MM.1S (cell line): ENCODE results near the gene LMTK3.

Experiments used
- DNase-seq: peaks from one replicate; pipeline ENCODE4 v3.0.0-alpha.2; 2015
- H2AFZ ChIP-seq: fragments of 300-600 bp; sonication (generic); 2 replicates; pipeline ENCODE4 v1.6.0; 2016; ENCODE audit warnings: antibody characterized with exemption, low read length
- H3F3A ChIP-seq: fragments of 300-600 bp; sonication (generic); 2 replicates; pipeline ENCODE4 v1.6.1; 2016; ENCODE audit warnings: mild to moderate bottlenecking, antibody characterized with exemption, low read length, moderate library complexity, mixed read lengths; ENCODE audit not compliant: insufficient read depth
- H3K27ac ChIP-seq: fragments of 300-600 bp; sonication (generic); 2 replicates; pipeline ENCODE4 v1.5.1; 2016; ENCODE audit warnings: mild to moderate bottlenecking, low read length
- H3K27me3 ChIP-seq: fragments of 300-600 bp; sonication (generic); replicated peaks from 2 replicates; pipeline ENCODE4 v1.6.0; 2016; ENCODE audit warnings: low read length; ENCODE audit not compliant: insufficient read depth
- H3K36me3 ChIP-seq: fragments of 300-600 bp; sonication (generic); replicated peaks from 2 replicates; pipeline ENCODE4 v1.6.1; 2016; ENCODE audit warnings: mild to moderate bottlenecking, low read length, mixed read lengths; ENCODE audit not compliant: insufficient read depth
- H3K4me1 ChIP-seq: fragments of 300-600 bp; sonication (generic); 2 replicates; pipeline ENCODE4 v1.6.1; 2016; ENCODE audit warnings: low read length, mixed read lengths
- H3K4me2 ChIP-seq: fragments of 300-600 bp; sonication (generic); 2 replicates; pipeline ENCODE4 v1.6.0; 2016; ENCODE audit warnings: low read depth, low read length
- H3K4me3 ChIP-seq: fragments of 300-600 bp; sonication (generic); 2 replicates; pipeline ENCODE4 v1.5.1; 2016; ENCODE audit warnings: low read length, mixed read lengths
- H3K79me2 ChIP-seq: fragments of 300-600 bp; sonication (generic); 2 replicates; pipeline ENCODE4 v1.6.1; 2016; ENCODE audit warnings: mixed run types, low read length, mixed read lengths
- H3K9ac ChIP-seq: fragments of 300-600 bp; sonication (generic); 2 replicates; pipeline ENCODE4 v1.6.1; 2016; ENCODE audit warnings: low read length, mixed read lengths
- H3K9me2 ChIP-seq: fragments of 300-600 bp; sonication (generic); replicated peaks from 2 replicates; pipeline ENCODE4 v1.6.1; 2016; ENCODE audit warnings: mild to moderate bottlenecking, low read length, mixed read lengths; ENCODE audit not compliant: insufficient read depth
- H3K9me3 ChIP-seq: fragments of 300-600 bp; sonication (generic); replicated peaks from 2 replicates; pipeline ENCODE4 v1.6.1; 2016; ENCODE audit warnings: mild to moderate bottlenecking, low read length, mixed read lengths; ENCODE audit not compliant: insufficient read depth
- H4K20me1 ChIP-seq: fragments of 300-600 bp; sonication (generic); 2 replicates; pipeline ENCODE4 v1.6.1; 2016; ENCODE audit warnings: mild to moderate bottlenecking, low read length, moderate library complexity, mixed read lengths; ENCODE audit not compliant: insufficient read depth
- EZH2 ChIP-seq: fragments of 300-600 bp; sonication (generic); optimal IDR thresholded peaks from 2 replicates; pipeline ENCODE3; 2017; ENCODE audit warnings: low read depth, mild to moderate bottlenecking, antibody characterized with exemption, low read length, mixed read lengths
- EZH2phosphoT487 ChIP-seq: fragments of 300-600 bp; sonication (generic); IDR thresholded peaks from 2 replicates; pipeline ENCODE4 v1.6.1; 2018; ENCODE audit warnings: antibody characterized with exemption, low read length
- TF ChIP-seq, protein P1 (sequence below): fragments of 300-600 bp; sonication (generic); IDR thresholded peaks from 2 replicates; pipeline ENCODE4 v1.5.1; 2016; ENCODE audit warnings: antibody characterized with exemption, low read length, mixed read lengths

LMTK3 gene

DNA sequence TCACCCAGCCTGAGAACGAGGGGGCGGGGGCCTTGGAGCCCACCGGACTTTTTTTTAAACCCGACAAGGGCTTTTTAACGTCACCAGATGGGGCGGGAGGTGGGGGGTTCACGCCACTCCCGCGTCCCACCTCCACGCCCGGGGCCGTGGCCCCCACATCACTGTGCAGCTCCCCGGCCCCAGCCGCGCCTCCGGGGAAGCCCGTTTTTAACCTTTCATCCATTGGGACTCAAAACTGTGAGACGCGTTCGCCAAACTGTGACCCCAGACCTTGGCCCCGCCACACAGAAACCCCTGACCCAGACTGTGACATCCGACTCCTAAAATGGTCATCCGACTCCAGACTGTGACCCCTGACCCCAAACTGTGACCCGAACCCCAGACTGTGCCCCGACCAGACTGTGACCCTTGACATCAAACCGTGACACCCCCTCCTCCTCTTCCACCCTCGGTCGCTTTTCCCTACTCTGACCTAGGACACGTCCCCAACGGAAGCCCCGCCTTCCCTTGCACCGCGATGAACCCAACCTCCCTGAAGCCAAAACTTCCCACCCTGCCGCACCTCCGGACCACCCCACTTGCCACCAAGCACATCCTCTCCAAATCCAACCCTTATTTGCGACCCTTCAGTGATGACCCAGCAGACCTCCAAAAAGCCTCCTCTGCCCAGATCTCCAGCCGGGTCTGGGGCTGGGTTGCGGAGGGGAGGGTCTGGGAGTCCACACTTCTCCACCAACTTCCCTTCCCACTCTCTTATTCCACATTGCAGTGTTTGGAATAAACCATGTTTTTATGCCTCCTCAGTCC lies 67.3 kb downstream of the LMTK3 start:
- peak overlapping the region; percentile 78 for H3K4me2 ChIP-seq
- H3F3A ChIP-seq = peaks cover 19% of the 10 kb centered on the region

GRCh38 chr19:48443731-48444128 lies 67.9 kb downstream of the LMTK3 start:
- TF ChIP-seq, protein P1, sequence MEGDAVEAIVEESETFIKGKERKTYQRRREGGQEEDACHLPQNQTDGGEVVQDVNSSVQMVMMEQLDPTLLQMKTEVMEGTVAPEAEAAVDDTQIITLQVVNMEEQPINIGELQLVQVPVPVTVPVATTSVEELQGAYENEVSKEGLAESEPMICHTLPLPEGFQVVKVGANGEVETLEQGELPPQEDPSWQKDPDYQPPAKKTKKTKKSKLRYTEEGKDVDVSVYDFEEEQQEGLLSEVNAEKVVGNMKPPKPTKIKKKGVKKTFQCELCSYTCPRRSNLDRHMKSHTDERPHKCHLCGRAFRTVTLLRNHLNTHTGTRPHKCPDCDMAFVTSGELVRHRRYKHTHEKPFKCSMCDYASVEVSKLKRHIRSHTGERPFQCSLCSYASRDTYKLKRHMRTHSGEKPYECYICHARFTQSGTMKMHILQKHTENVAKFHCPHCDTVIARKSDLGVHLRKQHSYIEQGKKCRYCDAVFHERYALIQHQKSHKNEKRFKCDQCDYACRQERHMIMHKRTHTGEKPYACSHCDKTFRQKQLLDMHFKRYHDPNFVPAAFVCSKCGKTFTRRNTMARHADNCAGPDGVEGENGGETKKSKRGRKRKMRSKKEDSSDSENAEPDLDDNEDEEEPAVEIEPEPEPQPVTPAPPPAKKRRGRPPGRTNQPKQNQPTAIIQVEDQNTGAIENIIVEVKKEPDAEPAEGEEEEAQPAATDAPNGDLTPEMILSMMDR = no peak
- TF ChIP-seq EZH2phosphoT487 (no peak), EZH2 (no peak)
- 0 out of 2 replicates have a peak, but pooled peaks cover 5% of the 10 kb centered on the region for H3K36me3 ChIP-seq
- H3K9me3 ChIP-seq = no peaks in the 10 kb centered on the region
- H2AFZ ChIP-seq = peak overlapping the region; percentile 36
- no peaks in the 10 kb centered on the region for H3K27me3 ChIP-seq
- peaks cover 29% of the 10 kb centered on the region for H3K79me2 ChIP-seq
- no peak for DNase-seq
- peaks cover 22% of the 10 kb centered on the region for H3K4me1 ChIP-seq
- peaks cover 19% of the 10 kb centered on the region for H3F3A ChIP-seq
- H3K9ac ChIP-seq = no peak overlapping the region
- peak overlapping the region; percentile 78 for H3K4me2 ChIP-seq
- H3K9me2 ChIP-seq = no peaks in the 10 kb centered on the region
- H4K20me1 ChIP-seq = no peaks in the 10 kb centered on the region
- peak overlapping the region; percentile 95 for H3K4me3 ChIP-seq
- H3K27ac ChIP-seq = no peak overlapping the region

More for the DNA sequence above, 67.3 kb downstream of the LMTK3 start:
- 0 out of 2 replicates have a peak, but pooled peaks cover 5% of the 10 kb centered on the region for H3K36me3 ChIP-seq
- no peaks in the 10 kb centered on the region for H3K9me3 ChIP-seq
- H4K20me1 ChIP-seq = no peaks in the 10 kb centered on the region
- H3K79me2 ChIP-seq = peaks cover 34% of the 10 kb centered on the region
- H3K9me2 ChIP-seq = no peaks in the 10 kb centered on the region
- H3K9ac ChIP-seq = peak overlapping the region; percentile 97; the same call in 1 of the 2 replicates
- no peak overlapping the region for H3K27ac ChIP-seq
- peak overlapping the region; percentile 95 for H3K4me3 ChIP-seq
- peaks cover 22% of the 10 kb centered on the region for H3K4me1 ChIP-seq
- no peaks in the 10 kb centered on the region for H3K27me3 ChIP-seq
- no peak for TF ChIP-seq EZH2phosphoT487
- TF ChIP-seq, protein P1 = no peak
- no peak for DNase-seq
- H2AFZ ChIP-seq = peak overlapping the region; percentile 36

DNA sequence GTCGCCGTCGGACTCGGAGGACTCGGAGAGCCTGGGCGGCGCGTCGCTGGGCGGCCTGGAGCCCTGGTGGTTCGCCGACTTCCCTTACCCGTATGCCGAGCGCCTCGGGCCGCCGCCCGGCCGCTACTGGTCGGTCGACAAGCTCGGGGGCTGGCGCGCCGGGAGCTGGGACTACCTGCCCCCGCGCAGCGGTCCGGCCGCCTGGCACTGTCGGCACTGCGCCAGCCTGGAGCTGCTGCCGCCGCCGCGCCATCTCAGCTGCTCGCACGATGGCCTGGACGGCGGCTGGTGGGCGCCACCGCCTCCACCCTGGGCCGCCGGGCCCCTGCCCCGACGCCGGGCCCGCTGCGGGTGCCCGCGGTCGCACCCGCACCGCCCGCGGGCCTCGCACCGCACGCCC lies 68.4 kb downstream of the LMTK3 start:
- Histone ChIP-seq H3K9ac (no peak overlapping the region), H3K79me2 (peaks cover 25% of the 10 kb centered on the region), H3K36me3 (0 out of 2 replicates have a peak, but pooled peaks cover 3% of the 10 kb centered on the region), H3K27me3 (no peaks in the 10 kb centered on the region), H3K9me2 (no peaks in the 10 kb centered on the region), H3K4me3 (no peak overlapping the region), H3K4me2 (no peak overlapping the region), H4K20me1 (no peaks in the 10 kb centered on the region), H3K4me1 (peaks cover 22% of the 10 kb centered on the region), H3K9me3 (no peaks in the 10 kb centered on the region), H3K27ac (no peak overlapping the region), H3F3A (peaks cover 19% of the 10 kb centered on the region), H2AFZ (no peak overlapping the region)
- no peak for TF ChIP-seq EZH2phosphoT487
- TF ChIP-seq, protein P1 = no peak
- DNase-seq = no peak
